ENCODE measurements around the gene KIAA0232. TPM values are rescaled to one million over a fixed set of nuclear protein-coding genes. Genes with fewer than 3 reads are reported as not detected.

The KIAA0232 gene
- total and polyA plus RNA-seq, 9 of the 15 experiments (the other 6 are each of a cell fraction or from before 2014, with no cell fraction given): 3.5 to 17.4 (median 13.0) TPM

DNA sequence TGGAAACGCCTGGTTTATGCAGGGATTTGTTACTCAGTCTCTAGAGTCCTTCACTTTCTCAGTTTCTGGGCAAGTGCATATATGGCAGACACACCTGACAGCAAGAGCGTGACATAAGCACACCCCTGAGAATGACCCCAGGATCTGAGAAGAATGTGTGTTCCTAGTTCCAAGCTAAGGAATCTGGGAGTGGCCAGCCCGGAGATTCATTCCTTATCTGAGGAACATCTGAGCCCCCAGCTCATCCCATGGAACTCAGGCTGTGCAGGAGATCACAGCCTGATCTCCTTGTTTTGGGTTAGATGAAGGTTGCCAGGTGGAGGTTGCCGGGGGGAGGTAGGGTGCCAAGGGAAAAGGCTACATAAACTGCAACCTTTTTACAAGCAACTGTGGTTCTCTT lies 23.8 kb upstream of the KIAA0232 start:
- TF ChIP-seq TSC22D4 (tag; IDR thresholded peaks at IDR 0.05): no peak
- TF ChIP-seq, protein P1, sequence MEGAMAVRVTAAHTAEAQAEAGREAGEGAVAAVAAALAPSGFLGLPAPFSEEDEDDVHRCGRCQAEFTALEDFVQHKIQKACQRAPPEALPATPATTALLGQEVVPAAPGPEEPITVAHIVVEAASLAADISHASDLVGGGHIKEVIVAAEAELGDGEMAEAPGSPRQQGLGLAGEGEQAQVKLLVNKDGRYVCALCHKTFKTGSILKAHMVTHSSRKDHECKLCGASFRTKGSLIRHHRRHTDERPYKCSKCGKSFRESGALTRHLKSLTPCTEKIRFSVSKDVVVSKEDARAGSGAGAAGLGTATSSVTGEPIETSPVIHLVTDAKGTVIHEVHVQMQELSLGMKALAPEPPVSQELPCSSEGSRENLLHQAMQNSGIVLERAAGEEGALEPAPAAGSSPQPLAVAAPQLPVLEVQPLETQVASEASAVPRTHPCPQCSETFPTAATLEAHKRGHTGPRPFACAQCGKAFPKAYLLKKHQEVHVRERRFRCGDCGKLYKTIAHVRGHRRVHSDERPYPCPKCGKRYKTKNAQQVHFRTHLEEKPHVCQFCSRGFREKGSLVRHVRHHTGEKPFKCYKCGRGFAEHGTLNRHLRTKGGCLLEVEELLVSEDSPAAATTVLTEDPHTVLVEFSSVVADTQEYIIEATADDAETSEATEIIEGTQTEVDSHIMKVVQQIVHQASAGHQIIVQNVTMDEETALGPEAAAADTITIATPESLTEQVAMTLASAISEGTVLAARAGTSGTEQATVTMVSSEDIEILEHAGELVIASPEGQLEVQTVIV (CRISPR knock-in tag; IDR thresholded peaks at IDR 0.05; ENCODE audit: borderline replicate concordance): no peak
- TF ChIP-seq RBM17 (IDR thresholded peaks at IDR 0.05; ENCODE audit: borderline replicate concordance, low read depth, low read length): no peak
- no peaks in the 10 kb centered on the region for H4K20me1 ChIP-seq (replicated peaks; ENCODE audit: control insufficient read depth, insufficient read depth, low read length)
- no TSS peak for BruUV-seq (replicated peaks)
- intact Hi-C loops (cut with micrococcal nuclease): no loop called here
- no peak overlapping the region for H3K9ac ChIP-seq (ENCODE audit: insufficient read depth in 1 of 2, low read depth in 2 of 2, low read length in 2 of 2)
- ChIA-PET POLR2A (interaction anchor here (0.8 kb wide), 1 partner anchor 26 kb away, joined by 3 read pairs; no protein-coding TSS in a partner anchor), CTCF (ENCODE audit: low intra/inter-chr PET ratio) (no interaction called here)
- no peaks in the 10 kb centered on the region for H3K9me3 ChIP-seq (replicated peaks; ENCODE audit: control insufficient read depth, insufficient read depth, low read depth, low read length)
- H3K27me3 ChIP-seq (ENCODE audit: control insufficient read depth in 2 of 2, insufficient read depth in 2 of 2, low read length in 2 of 2): no peaks in the 10 kb centered on the region
- 34% methylated on average over 4 of the region's 4 CpGs for WGBS (ENCODE audit: insufficient coverage, low coverage, missing lambda C conversion rate)
- no peak overlapping the region for H2AFZ ChIP-seq (ENCODE audit: low read depth, low read length)
- no peak for ATAC-seq
- FAIRE-seq: no peak
- no peaks in the 10 kb centered on the region for H3K79me2 ChIP-seq (ENCODE audit: control insufficient read depth, insufficient read depth, low read length)
- no peaks in the 10 kb centered on the region for H3K36me3 ChIP-seq (ENCODE audit: control insufficient read depth, insufficient read depth, low read length)
- no peak overlapping the region for H3K4me3 ChIP-seq
- no peaks in the 10 kb centered on the region for H3K9me1 ChIP-seq (ENCODE audit: control insufficient read depth, insufficient read depth, low read length)
- in situ Hi-C loops (cut with MboI): no loop called here
- H3K27ac ChIP-seq (ENCODE audit: extremely low read depth, low read depth, low read length): no peak overlapping the region
- H3K4me2 ChIP-seq (ENCODE audit: insufficient read depth, low read length): no peak overlapping the region
- no peak for DNase-seq (ENCODE audit: extremely low read depth in 1 of 4, low spot score in 3 of 4)
- peaks cover 20 to 32% of the 10 kb centered on the region in 2 experiments for H3K4me1 ChIP-seq (replicated peaks in 1 of 2; ENCODE audit: control insufficient read depth in 2 of 2, insufficient read depth in 2 of 2, low read length in 2 of 2)

Measured in K562 (cell line).